Fibroblast of lung (primary cell): ENCODE results near the gene AKR1C2. TPM values are rescaled to one million over a fixed set of nuclear protein-coding genes. Genes with fewer than 3 reads are reported as not detected.

ENCODE experiments used
- DNase-seq, 2 donors: peaks; one replicate each; pipeline versions ENCODE4 v3.0.0 to v3.0.0-alpha.2; 2010; ENCODE audit warnings: low read depth in 2 of 2
- H2AFZ ChIP-seq: 2 replicates; pipeline ENCODE4 v1.5.1; 2012; ENCODE audit warnings: low read length, control low read depth, inconsistent platforms
- H3K27ac ChIP-seq: 2 replicates; pipeline ENCODE4 v1.5.1; 2011; ENCODE audit warnings: low read length, control low read depth; ENCODE audit not compliant: insufficient read depth
- H3K27me3 ChIP-seq: 2 replicates; pipeline ENCODE4 v1.5.1; 2011; ENCODE audit warnings: mild to moderate bottlenecking, low read length; ENCODE audit not compliant: control insufficient read depth, insufficient read depth
- H3K36me3 ChIP-seq: 2 replicates; pipeline ENCODE4 v1.5.1; 2011; ENCODE audit warnings: low read length; ENCODE audit not compliant: control insufficient read depth, insufficient read depth
- H3K4me1 ChIP-seq: 2 replicates; pipeline ENCODE4 v1.5.1; 2011; ENCODE audit warnings: low read length; ENCODE audit not compliant: control insufficient read depth, insufficient read depth; ENCODE audit errors: extremely low read depth
- H3K4me2 ChIP-seq: 2 replicates; pipeline ENCODE4 v1.5.1; 2011; ENCODE audit warnings: low read length, control low read depth; ENCODE audit not compliant: insufficient read depth; ENCODE audit errors: extremely low read depth
- H3K4me3 ChIP-seq, 4 experiments: fragments of 200-600 bp in 1 of 4; sonication (generic) in 1 of 4; replicated peaks in 1 of 4; 2 replicates each; pipeline ENCODE4 v1.5.1; 2011 to 2016; ENCODE audit warnings: low read length in 4 of 4, low read depth in 3 of 4, mild to moderate bottlenecking in 3 of 4, control low read depth in 2 of 4, inconsistent platforms in 1 of 4, mixed read lengths in 1 of 4; ENCODE audit not compliant: insufficient read depth in 1 of 4; ENCODE audit errors: control extremely low read depth in 1 of 4
- H3K79me2 ChIP-seq: 2 replicates; pipeline ENCODE4 v1.5.1; 2012; ENCODE audit warnings: mild to moderate bottlenecking, low read length, inconsistent platforms; ENCODE audit not compliant: control insufficient read depth, insufficient read depth
- H3K9ac ChIP-seq: 2 replicates; pipeline ENCODE4 v1.5.1; 2011; ENCODE audit warnings: mild to moderate bottlenecking, low read length, control low read depth; ENCODE audit not compliant: insufficient read depth
- H3K9me3 ChIP-seq: 2 replicates; pipeline ENCODE4 v1.5.1; 2012; ENCODE audit warnings: low read depth, low read length; ENCODE audit not compliant: control insufficient read depth, insufficient read depth
- H4K20me1 ChIP-seq: 2 replicates; pipeline ENCODE4 v1.5.1; 2011; ENCODE audit warnings: low read length; ENCODE audit not compliant: control insufficient read depth, insufficient read depth; ENCODE audit errors: extremely low read depth
- CTCF ChIP-seq, 2 donors: IDR thresholded peaks in 1 of 2; conservative IDR thresholded peaks in 1 of 2; 1 replicate in 1 of 2; 2 replicates in 1 of 2; pipeline ENCODE4 v1.5.1; 2011 to 2012; ENCODE audit warnings: low read length in 2 of 2, control low read depth in 1 of 2, inconsistent platforms in 1 of 2, low read depth in 1 of 2, mild to moderate bottlenecking in 1 of 2
- EZH2 ChIP-seq: IDR thresholded peaks from 2 replicates; pipeline ENCODE4 v1.5.1; 2012; ENCODE audit warnings: low read length, control low read depth, mild to moderate bottlenecking; ENCODE audit errors: missing control alignments
- polyA plus RNA-seq, 2 donors: library from polyadenylated mRNA; depleted of rRNA in 1 of 2; stranded (reverse) in 1 of 2; unstranded in 1 of 2; fragments of >200 nt; gene quantifications; 2 replicates each; pipeline ENCODE4 v1.2.1, GENCODE V29; 2011 to 2012; ENCODE audit warnings: missing spikeins in 1 of 2
- total RNA-seq: library from RNA; depleted of rRNA; stranded (reverse); fragments of >200 nt; gene quantifications from 2 replicates; pipeline ENCODE4 v1.2.1, GENCODE V29; 2014

AKR1C2 gene
- total and polyA plus RNA-seq, 2 donors (not counting 1 experiment from before 2014, with no cell fraction given), result 10.6 to 14.6 TPM

DNA sequence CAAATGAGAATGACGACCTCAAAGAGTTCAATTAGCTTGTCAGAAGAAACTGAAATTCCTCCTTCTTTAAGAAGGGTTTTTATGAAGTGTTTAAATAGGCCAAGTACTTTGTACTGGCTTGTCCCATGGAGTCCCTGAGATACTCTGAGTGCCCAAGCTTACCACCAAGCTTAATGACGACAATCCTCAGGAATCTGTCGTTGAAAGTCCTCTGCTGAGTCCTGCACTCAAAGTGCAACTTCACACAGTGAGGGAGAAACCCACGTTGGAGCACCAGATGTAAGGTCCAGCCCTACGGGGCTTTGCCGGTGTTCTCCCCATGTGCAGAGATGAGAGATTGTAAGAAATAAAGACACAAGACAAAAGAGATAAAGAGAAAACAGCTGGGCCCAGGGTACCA is 42.8 kb upstream of the AKR1C2 start:
- H3K36me3 ChIP-seq, result no peaks in the 10 kb centered on the region
- no peak overlapping the region for H3K27ac ChIP-seq

GRCh38 chr10:5045095-5045494 is 41.4 kb upstream of the AKR1C2 start:
- Histone ChIP-seq H3K27ac (no peak overlapping the region), H3K27me3 (no peaks in the 10 kb centered on the region), H4K20me1 (no peaks in the 10 kb centered on the region), H3K4me3 (no peak overlapping the region), H3K79me2 (no peaks in the 10 kb centered on the region), H3K4me2 (no peak overlapping the region), H3K4me1 (no peaks in the 10 kb centered on the region), H3K9ac (no peak overlapping the region), H3K36me3 (no peaks in the 10 kb centered on the region), H3K9me3 (no peaks in the 10 kb centered on the region), H2AFZ (no peak overlapping the region)
- TF ChIP-seq EZH2 (no peak), CTCF (conservative IDR thresholded peaks at IDR 0.05 in 1 of 2, IDR thresholded peaks at IDR 0.05 in 1 of 2; ENCODE audit: low read depth in 1 of 2, low read length in 2 of 2) (no peak)
- no peak for DNase-seq

More for the DNA sequence above, 42.8 kb upstream of the AKR1C2 start:
- Histone ChIP-seq H2AFZ (no peak overlapping the region), H3K4me3 (no peak overlapping the region), H4K20me1 (no peaks in the 10 kb centered on the region), H3K9ac (no peak overlapping the region), H3K4me1 (no peaks in the 10 kb centered on the region), H3K27me3 (no peaks in the 10 kb centered on the region), H3K4me2 (no peak overlapping the region), H3K79me2 (no peaks in the 10 kb centered on the region), H3K9me3 (no peaks in the 10 kb centered on the region)
- no peak for DNase-seq
- TF ChIP-seq CTCF (conservative IDR thresholded peaks at IDR 0.05 in 1 of 2, IDR thresholded peaks at IDR 0.05 in 1 of 2; ENCODE audit: low read depth in 1 of 2, low read length in 2 of 2) (no peak), EZH2 (no peak)

GRCh38 chr10:5043716-5044115 is 40.1 kb upstream of the AKR1C2 start:
- Histone ChIP-seq H3K36me3 (no peaks in the 10 kb centered on the region), H3K4me1 (no peaks in the 10 kb centered on the region), H2AFZ (no peak overlapping the region), H4K20me1 (no peaks in the 10 kb centered on the region), H3K9me3 (no peaks in the 10 kb centered on the region), H3K27ac (no peak overlapping the region), H3K4me2 (no peak overlapping the region), H3K27me3 (no peaks in the 10 kb centered on the region), H3K79me2 (no peaks in the 10 kb centered on the region), H3K9ac (no peak overlapping the region), H3K4me3 (no peak overlapping the region)
- peak in 1 of 2 donors; percentile 15 for DNase-seq
- no peak for TF ChIP-seq CTCF (conservative IDR thresholded peaks at IDR 0.05 in 1 of 2, IDR thresholded peaks at IDR 0.05 in 1 of 2; ENCODE audit: low read depth in 1 of 2, low read length in 2 of 2)
- TF ChIP-seq EZH2, result no peak
